ENCODE data around the gene TP53I11.

GRCh38 chr11:44901120-44901633 is 49.5 kb downstream of the TP53I11 start:
- TF ChIP-seq IRF2 (CRISPR knock-in tag; IDR thresholded peaks at IDR 0.05; ENCODE audit: borderline replicate concordance, low read depth): no peak
- TF ChIP-seq MAX (CRISPR knock-in tag; IDR thresholded peaks at IDR 0.05): no peak
- TF ChIP-seq CTCF (IDR thresholded peaks at IDR 0.05): no peak
- TF ChIP-seq TCF7 (CRISPR knock-in tag; IDR thresholded peaks at IDR 0.05; ENCODE audit: low read depth): no peak
- no peak for TF ChIP-seq CREB1 (CRISPR knock-in tag; IDR thresholded peaks at IDR 0.05)
- TF ChIP-seq ATF1 (CRISPR knock-in tag; IDR thresholded peaks at IDR 0.05): no peak
- no peak for TF ChIP-seq E2F1 (CRISPR knock-in tag; IDR thresholded peaks at IDR 0.05)
- TF ChIP-seq ZNF232 (CRISPR knock-in tag; IDR thresholded peaks at IDR 0.05): no peak
- TF ChIP-seq AFF4 (CRISPR knock-in tag; IDR thresholded peaks at IDR 0.05; ENCODE audit: borderline replicate concordance): no peak
- no peak for TF ChIP-seq TP53 (CRISPR knock-in tag; IDR thresholded peaks at IDR 0.05)
- no peak for TF ChIP-seq SP1 (CRISPR knock-in tag; conservative IDR thresholded peaks at IDR 0.05)
- no peak for TF ChIP-seq USF2 (CRISPR knock-in tag; IDR thresholded peaks at IDR 0.05)
- no peak for TF ChIP-seq E2F5 (CRISPR knock-in tag; IDR thresholded peaks at IDR 0.05)
